HG03342 (cell line): Measurements from ENCODE around the gene TIMM17B.

Experiments used
- ATAC-seq: cut with Tn5 transposase; IDR thresholded peaks from one replicate; pipeline ENCODE4 v1.9.1; 2021; ENCODE audit warnings: mild to moderate bottlenecking, moderate library complexity; ENCODE audit not compliant: unreplicated experiment

Gene TIMM17B

DNA sequence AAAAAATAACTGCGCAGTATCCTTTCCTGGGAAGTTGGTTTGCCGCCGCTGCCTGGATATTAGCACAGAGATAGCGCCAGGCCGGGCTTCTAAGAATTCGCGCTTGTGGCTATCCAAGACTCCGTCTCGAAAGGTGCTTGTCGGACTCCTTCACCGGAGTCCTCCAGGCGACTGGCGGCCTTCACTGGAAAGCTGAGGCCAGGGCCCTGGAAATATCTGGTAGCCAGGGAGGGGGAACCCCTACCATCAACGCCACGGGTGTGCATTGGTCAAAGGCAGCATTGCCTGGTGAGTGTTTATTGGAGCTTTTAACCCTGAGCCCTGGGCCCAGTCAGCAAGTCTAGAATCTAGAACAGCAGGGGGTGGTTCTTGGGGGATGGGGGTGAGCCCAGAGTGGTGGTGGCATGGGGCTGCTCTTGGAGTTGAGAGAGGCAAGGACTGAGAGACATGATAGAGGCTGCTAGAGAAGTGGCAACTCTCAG is 21.8 kb upstream of the TIMM17B start:
- no peak for ATAC-seq

DNA sequence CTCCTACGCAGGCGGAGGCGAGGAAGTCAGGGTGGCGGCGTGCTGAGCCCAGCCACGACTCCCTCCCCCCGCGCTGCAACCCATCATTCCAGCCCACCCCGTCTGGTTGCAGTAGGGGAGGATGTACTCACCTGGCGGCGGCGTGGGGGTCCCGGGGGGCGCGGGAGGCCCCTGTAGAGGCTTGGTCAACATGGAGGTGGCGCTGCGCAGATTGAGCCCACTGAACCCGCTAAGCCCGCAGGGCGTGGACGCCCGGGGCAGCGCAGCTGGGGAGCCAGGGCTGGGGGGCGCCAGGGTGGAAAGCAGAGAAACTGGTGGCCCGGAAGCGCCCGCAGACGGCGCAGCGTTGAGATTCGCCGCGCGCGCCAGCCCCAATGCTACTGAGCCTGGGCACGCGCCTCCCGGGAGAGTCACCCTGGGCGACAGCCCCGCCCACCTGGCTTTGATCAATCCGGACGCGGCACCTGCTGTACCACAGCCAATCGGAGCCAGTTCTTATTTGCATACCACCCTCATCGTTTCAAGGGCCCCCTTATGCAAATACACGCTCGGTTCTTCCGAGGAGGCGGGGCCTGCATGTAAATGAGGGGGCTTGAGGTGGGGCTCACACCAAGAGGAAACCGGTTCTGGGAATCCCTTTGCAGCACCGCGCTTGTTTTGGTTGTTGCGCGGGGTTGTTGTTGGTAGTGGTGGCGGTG is 21.2 kb upstream of the TIMM17B start, which contains the start of gene PIM2:
Gene PIM2, minus strand, starts transcription at position 382 of the 698 bp plus-strand sequence. Its CDS starts 190 bp downstream, at position 192.
- peak; percentile 69 for ATAC-seq

DNA sequence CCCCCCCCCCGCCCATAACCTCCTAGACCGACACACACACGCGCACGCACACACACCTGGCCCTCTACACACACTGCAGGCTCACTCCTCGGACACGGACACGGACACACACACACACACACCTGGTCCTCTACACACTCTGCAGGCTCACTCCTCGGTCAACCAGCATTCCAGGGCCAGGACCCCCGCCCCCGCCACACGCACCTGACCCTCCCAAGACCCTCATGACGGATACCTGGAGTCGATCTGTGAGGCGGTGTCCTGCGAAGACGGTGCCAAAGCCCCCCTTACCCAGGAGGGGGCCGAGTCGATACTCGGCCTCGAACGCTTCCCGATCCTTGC is 20.7 kb upstream of the TIMM17B start:
- ATAC-seq = no peak

DNA sequence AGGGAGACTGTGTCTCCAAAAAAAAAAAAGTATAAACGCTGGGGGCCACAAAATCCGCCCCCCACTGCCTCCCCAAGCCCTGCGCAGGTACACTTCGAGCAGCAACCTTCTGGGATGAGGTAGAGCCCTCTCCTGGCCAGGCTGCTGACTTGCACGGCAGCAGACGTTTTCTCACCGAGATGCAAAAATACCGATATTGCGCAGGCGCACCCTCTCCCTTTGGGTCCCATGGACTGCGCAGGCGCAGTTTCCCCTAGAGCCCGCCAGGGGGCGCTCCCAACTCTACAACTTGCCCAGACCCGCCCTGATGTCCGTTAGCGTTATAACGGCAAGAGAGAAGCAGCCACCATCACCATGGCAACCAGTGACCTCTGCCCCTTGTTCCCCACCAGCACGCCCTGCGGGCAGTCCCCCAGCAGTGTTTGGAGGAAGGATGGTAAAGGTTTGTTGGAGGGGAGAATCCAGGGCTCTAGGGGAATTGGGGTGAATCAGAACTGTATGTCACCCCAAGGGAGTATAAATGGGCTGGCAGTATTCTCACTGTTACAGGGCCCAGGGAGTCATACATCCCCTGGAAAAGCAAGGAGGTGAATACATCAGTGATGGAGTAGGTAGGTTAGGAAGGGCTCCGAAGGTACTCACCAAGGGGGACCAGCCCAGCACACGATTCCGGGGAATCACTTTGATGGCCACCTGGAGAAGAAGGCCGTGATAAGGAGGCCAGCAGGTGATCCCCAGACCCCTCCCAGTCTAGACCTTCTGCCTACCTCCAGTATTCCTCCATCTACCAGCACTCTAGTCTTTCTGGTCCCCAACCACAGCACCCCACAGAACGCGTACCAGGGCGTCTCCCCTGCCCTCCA is 19.8 kb upstream of the TIMM17B start:
- ATAC-seq = peak; percentile 41

DNA sequence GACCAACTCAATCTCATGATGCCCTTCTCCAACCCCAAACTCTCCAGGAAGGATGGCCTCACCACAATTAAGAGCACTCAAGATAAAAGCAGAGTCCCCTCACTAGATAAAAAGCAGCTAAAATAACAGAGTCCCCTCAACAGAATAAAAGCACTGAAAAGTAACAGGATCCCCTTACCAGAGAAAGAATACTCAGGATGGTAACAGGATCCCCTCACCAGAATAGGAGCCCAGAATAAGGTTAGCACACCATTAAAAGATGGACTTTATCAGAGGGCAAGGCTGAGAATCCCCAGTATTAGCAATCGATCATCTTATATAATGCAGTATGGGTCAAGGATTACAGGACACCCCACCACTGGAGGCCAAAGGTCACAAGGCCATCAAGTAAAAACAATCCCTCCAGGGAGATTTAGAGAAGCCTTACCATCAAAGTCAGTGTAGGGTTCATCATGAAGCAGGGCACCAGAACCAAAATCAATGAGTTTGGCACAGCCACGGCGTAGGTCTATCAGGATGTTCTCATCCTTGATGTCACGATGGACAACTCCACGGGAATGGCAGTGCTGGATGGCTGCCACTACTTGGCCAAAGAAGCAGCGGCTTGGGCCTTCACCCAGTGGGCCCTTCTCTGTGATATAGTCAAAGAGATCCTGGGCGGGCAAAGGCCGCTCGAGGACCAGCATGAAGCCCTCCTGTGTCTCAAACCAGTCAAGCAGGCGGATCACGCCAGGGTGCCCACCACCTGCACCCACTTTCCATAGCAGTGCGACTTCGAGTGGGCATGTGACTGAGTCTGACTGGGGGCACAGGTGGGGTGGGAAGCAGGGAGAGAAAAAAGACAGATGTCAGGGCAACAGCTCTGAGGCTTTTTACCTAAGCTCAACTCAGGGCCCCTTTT is 17.3 kb upstream of the TIMM17B start:
- no peak for ATAC-seq

DNA sequence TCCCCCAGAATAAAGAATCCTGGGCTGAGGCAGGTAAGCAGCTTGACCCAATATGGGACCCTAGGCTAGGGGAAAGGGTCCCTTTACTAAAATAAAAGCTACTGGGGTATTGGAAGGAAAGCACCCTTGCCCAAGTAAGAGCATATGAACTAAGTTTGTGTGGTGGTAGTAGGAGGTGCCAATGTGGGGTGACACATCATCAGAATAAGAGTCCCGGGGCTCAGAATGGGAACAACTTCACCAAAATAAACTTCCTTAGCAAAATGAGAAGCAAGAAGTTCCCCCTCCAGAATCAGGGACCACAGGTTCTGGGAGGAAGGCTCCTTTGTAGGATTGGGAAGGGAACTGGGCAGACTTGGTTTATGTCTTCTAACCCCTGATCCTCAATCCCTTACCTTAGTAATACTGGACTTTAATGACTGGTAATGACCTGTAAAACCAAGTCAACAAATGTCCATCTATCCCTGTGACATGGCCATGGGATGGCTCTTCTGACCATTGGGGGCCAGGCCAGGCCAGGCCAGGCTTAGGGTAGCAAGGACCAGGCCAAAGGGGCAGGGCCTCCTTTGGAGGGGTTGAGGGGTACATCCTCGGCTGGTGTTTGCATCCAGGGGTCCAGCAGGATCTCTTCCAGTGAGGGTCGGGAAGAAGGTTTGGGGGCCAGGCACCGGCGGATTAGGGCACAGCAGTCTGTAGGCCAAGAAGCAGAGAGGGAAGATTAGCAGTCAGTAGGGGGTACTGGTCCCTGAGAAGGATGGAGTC is 16.2 kb upstream of the TIMM17B start:
- ATAC-seq = no peak

DNA sequence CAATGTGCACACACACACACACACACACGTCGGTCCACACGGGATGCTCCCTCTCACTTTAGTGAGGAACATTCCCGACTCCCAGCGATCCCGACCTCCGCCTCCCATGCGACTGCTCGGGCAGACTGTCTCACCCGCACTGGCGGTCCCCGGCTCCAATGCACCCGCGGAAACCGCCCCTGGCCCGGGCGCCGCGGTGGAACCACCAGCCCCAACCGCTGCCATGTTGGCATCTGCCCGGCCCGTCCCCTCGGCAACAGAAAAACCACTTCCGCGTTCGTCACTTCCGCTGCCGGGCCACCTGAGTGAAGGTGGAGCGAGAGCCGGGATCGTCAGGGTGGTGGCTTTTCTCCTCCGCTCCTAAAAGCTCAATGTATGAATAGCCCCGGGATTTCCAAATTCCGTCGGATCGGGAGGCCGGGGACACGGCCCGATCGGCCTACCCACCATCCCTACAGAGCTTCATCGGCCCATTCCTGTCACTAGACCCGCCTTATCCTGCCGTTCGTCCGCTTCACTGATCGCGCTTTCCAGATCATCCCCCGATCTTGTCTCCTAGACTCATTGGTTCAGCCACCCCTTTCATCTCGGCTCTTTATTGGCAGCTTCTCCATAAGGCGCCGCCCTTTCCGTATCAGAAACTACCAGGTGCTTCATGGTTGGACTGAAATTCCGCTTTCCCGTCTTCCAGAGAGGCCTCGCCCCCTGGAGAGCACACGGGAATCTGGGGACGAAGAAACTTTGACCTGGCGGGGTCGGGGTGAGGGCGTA is 14.0 kb upstream of the TIMM17B start, which contains the start of gene SLC35A2:
Gene SLC35A2, minus strand, starts transcription at position 235 of the 771 bp plus-strand sequence. Its CDS starts 10 bp downstream, at position 225.
- peak; percentile 63 for ATAC-seq

DNA sequence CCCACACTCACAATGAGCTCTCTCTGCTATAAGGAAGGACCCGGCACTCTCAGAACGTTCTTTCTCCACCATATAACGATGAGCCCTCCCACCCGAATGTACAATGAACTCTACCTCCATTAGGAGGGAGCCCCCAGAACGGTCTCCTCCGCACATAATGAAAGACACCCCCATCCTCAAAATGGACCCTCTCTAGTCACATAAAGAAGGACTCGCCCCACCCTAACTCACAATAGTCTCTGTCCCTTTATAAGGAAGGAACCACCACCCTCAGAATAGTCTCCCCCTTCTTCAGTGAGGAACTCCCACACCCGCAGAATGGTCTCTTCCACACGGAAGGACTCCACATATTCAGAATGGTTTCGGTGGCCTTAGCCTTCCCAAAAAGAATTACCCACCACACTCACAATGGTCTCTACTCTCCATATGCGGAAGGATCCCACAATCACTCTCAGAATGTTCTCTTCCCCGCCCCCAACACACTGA is 13.4 kb upstream of the TIMM17B start:
- ATAC-seq = no peak

DNA sequence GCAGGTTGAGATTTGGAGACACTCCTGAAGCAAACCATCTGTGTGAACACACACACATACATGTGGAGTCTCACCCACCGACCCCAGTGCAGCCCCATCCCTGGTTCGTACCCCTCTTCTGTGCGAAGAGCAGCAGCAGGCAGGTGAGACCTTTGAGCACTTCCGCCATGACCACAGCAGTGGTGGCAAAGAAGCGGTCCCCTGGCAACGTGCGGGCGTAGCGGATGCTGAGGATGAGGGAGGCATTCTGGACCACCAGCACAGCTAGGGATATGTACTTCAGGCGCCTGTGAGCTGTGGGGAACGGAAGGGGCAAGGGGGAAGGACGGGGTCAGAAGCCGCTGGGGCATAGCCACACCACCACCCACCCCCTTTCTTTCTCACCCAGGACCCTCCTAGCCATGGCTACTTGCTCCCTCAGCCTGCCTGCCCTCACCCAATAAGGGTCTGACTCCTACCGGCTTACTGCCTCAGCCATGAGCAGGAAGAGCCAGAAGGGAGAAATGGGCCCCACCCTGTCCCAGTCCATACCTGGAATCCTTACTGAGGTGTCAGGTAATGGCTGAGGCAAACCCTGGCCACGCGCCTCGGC is 12.2 kb upstream of the TIMM17B start:
- no peak for ATAC-seq

DNA sequence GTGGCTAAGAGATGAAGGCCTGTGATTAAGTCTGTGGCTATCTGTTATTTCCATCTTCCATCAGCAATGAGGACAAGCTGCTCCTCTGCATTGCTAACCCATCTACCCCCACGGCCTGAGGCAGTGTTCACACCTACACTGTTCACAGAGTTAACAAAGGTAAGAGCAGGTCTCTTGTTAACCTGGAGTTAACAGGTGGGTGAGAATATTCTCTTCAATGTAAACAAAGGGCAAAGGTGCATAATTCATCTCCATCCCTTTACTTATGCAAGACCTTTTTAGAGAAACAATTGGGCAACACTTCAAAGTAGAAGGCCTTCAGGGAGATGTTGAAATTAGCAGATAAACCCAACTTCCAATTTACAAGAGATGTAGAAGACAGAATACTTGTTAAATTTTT is 11.0 kb upstream of the TIMM17B start:
- ATAC-seq = no peak

DNA sequence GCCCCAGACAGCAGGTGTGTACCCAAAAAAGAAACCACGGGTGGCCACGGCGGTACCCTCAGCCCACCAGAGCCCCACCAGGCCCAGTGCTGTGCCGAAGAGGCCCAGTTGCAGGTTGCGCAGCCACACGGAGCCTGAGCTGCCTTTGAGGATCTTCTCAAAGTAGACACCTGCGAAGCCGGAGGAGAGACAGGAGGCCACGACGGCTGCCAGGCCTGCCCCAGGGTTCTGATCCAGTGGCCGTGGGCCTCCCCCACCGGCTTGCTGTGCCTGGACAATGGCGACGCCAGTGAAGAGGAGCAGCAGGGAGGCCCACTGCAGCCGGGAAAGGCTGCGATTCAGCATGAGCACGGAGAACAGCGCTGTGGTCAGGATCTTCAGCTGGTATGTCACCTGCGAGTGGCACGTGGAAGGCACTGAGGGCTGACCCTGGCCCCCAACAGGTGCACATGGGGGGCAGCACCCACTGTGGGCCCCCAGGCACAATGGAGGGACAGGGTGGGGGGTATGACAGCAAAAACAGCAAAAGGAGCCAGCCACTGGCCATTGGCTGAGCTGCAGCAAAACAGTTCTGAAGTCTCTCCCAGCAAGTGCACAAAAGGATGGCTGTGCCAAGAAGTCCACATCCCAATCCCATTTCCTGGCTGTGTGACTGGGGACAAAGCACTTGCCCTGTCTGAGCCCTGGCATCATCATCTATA is 7.7 kb upstream of the TIMM17B start:
- ATAC-seq = no peak

DNA sequence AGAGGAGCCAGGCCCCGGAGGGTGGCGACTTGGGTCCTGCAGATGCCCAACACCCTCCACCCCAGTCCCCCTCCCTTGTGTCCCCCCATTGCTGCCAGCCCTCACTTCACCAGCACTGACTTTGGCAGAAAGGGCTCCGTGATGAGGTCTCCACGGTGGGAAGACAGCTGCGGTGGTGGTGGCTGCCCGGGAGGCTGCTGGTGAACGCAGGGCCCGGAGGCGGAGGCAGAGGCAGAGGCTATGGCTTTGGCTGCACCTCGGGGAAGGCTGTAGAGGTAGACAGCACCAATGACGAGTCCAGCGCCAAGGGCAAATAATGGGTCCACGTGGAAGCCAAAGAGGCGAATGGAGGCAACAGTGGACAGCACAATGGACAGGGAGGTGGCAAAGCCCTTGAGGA is 7.1 kb upstream of the TIMM17B start:
- ATAC-seq = no peak

DNA sequence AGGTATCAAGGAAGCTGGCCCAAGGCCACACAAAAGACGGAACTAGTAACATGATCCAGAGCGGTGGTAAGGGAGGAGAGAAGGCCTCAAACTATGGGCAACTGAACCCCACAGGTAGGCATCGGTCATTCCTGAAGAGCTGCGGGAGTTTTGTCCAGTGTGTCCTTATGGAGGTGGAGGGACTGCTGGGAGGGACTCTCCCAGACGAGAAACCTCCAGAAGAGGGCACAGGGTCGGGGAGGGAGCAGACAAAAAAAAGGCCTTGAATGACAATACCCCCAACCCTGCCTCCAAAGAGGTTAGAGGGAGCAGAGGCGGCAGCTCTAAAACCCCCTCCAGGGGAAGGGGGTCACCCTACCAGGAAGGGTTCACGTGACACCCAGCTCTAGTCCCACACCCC is 6.6 kb upstream of the TIMM17B start:
- no peak for ATAC-seq

DNA sequence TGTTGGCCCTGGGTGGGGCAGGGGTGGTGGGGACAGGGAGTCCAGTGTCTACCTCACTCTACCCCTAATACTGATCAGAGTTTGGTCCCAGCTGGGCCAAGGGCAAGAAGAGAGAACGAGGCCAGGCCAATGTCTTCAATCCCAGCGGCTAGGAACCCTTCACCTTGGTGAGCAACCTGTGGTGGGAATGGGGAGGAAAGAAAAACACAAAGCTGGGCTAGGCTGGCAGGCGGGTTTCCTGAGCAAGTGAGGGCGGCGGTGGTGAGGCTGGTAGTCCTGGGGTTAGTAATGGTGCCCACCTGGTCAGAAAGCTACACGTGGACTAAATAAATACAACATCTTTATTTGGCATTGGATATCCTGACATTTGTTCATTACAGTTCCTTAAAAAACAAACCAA is 5.7 kb upstream of the TIMM17B start:
- no peak for ATAC-seq

DNA sequence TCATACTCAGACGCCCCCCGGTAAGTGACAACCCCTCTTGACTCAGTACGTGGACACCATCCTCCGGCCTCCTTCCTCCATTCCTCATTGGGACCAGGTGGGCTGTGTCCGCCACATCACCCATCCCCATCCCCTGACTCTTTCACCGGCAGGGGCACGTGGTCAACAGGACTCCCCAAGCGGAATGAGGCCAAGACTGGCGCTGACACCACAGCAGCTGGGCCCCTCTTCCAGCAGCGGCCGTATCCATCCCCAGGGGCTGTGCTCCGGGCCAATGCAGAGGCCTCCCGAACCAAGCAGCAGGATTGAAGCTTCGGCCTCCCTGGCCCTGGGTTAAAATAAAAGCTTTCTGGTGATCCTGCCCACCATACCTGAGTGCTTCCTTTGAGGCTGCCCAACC is 5.2 kb upstream of the TIMM17B start:
- ATAC-seq = no peak

DNA sequence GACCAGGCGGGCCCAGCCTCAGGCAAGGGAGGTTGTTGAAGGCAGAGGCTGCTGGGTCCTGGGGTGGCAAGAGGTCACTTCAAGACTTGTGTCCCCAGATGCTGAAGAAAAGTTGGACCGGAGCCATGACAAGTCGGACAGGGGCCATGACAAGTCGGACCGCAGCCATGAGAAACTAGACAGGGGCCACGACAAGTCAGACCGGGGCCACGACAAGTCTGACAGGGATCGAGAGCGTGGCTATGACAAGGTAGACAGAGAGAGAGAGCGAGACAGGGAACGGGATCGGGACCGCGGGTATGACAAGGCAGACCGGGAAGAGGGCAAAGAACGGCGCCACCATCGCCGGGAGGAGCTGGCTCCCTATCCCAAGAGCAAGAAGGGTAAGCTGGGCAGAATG is 4.6 kb upstream of the TIMM17B start:
- no peak for ATAC-seq

DNA sequence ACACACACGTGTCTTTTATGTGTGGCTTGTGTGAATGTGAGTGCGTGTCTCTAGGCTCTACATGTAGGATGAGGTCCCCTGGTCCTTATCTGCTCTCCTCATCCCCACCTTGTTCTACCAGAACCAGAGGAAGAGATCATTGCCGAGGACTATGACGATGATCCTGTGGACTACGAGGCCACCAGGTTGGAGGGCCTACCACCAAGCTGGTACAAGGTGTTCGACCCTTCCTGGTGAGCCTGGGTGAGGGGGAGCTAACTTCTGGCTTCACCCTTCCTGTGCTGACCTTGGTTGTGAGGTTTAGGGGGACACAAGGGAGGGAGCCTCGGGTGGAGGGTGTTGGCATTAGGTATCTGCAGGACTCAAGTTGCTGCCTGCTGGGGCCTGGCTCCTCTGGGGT is 3.5 kb upstream of the TIMM17B start:
- ATAC-seq = no peak

DNA sequence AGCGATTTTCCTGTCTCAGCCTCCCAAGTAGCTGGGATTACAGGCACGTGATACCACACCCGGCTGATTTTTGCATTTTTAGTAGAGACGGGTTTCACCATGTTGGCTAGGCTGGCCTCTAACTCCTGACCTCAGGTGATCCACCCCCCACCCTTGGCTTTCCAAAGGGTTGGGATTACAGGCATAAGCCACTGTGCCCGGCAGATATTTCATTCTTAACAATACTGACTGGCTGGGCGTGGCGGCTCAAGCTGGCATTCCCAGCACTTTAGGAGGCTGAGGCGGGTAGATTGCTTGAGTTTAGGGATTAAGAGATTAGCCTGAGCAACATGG is 1.5 kb upstream of the TIMM17B start:
- ATAC-seq = no peak
